ENCODE data around the gene GET4.

DNA sequence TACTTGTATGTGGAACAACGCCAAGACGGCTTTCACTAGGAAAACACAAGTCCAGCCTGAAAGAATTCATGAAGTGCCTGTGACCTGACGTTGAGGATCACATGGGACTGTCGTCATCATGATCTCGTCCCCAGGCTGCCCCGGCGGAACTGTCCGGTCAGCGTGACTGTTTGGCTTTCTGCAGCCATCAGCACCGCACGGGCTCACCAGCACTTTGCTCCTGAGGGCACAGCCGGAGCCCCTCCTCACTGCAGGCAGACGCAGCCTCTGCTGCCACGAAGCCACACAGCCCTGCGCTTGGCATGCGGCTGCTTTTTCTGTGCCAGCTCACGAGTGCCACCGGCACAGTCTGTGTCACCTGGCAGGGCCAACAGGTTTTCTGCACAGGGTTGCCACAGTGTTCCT is 9.4 kb upstream of the GET4 start:
- TF ChIP-seq, protein P1, sequence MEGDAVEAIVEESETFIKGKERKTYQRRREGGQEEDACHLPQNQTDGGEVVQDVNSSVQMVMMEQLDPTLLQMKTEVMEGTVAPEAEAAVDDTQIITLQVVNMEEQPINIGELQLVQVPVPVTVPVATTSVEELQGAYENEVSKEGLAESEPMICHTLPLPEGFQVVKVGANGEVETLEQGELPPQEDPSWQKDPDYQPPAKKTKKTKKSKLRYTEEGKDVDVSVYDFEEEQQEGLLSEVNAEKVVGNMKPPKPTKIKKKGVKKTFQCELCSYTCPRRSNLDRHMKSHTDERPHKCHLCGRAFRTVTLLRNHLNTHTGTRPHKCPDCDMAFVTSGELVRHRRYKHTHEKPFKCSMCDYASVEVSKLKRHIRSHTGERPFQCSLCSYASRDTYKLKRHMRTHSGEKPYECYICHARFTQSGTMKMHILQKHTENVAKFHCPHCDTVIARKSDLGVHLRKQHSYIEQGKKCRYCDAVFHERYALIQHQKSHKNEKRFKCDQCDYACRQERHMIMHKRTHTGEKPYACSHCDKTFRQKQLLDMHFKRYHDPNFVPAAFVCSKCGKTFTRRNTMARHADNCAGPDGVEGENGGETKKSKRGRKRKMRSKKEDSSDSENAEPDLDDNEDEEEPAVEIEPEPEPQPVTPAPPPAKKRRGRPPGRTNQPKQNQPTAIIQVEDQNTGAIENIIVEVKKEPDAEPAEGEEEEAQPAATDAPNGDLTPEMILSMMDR (IDR thresholded peaks at IDR 0.05) = no peak
- no peak for TF ChIP-seq POLR2A (IDR thresholded peaks at IDR 0.05)
